SK-N-SH (cell line): ENCODE data around the gene DLG2. TPM values are rescaled to one million over a fixed set of nuclear protein-coding genes. Genes with fewer than 3 reads are reported as not detected.

Experiments
- CTCF ChIA-PET: fragments of 300-600, 350-600 bp; formaldehyde crosslinking; extraction: SDS; loops from one replicate; lab custom pipeline; 2021; lab: Yijun Ruan, JAX
- POLR2A ChIA-PET: fragments of 350-600 bp; sonication (Branson Sonifier 250); formaldehyde crosslinking; extraction: SDS; loops from one replicate; lab custom pipeline; 2020; ENCODE audit warnings: antibody characterized with exemption, inconsistent platforms; lab: Yijun Ruan, JAX
- DNase-seq: peaks from one replicate; pipeline ENCODE4 v3.0.0; 2012
- H2AFZ ChIP-seq: fragments of 200-600 bp; sonication (generic); 2 replicates; pipeline ENCODE4 v1.8.1; 2016; ENCODE audit warnings: antibody characterized with exemption, mild to moderate bottlenecking, low read depth
- H3F3A ChIP-seq: fragments of 200-600 bp; sonication (generic); replicated peaks from 2 replicates; pipeline ENCODE3; 2016; ENCODE audit warnings: antibody characterized with exemption, mild to moderate bottlenecking; ENCODE audit not compliant: insufficient read depth
- H3K27ac ChIP-seq, 2 experiments: fragments of 200-500 bp in 1 of 2; fragments of 200-600 bp in 1 of 2; sonication (Bioruptor generic) in 1 of 2; sonication (generic), shearing (Covaris generic) in 1 of 2; 2 replicates each; pipeline versions ENCODE4 v1.5.1 to v1.6.1; 2014 to 2016; ENCODE audit warnings: low read depth in 2 of 2, inconsistent platforms in 1 of 2, low read length in 1 of 2, mild to moderate bottlenecking in 1 of 2, mixed read lengths in 1 of 2
- H3K27me3 ChIP-seq: fragments of 200-600 bp; sonication (generic), shearing (Covaris generic); 2 replicates; pipeline ENCODE4 v1.6.1; 2016; ENCODE audit warnings: mixed run types; ENCODE audit not compliant: insufficient read depth
- H3K36me3 ChIP-seq, 2 experiments: fragments of 200-500 bp in 1 of 2; fragments of 200-600 bp in 1 of 2; sonication (Bioruptor generic) in 1 of 2; sonication (generic) in 1 of 2; replicated peaks in 1 of 2; 2 replicates each; pipeline versions ENCODE3 to v1.5.1; 2014 to 2016; ENCODE audit warnings: low read length in 1 of 2, mild to moderate bottlenecking in 1 of 2; ENCODE audit not compliant: insufficient read depth in 2 of 2, control insufficient read depth in 1 of 2
- H3K4me1 ChIP-seq, 2 experiments: fragments of 200-500 bp in 1 of 2; fragments of 200-600 bp in 1 of 2; sonication (Bioruptor generic) in 1 of 2; sonication (generic), shearing (Covaris generic) in 1 of 2; 2 replicates each; pipeline versions ENCODE4 v1.5.1 to v1.6.1; 2014 to 2016; ENCODE audit warnings: low read depth in 1 of 2, low read length in 1 of 2, mixed run types in 1 of 2; ENCODE audit not compliant: insufficient read depth in 2 of 2, control insufficient read depth in 1 of 2
- H3K4me2 ChIP-seq: fragments of 200-600 bp; sonication (generic), shearing (Covaris generic); 2 replicates; pipeline ENCODE4 v1.6.1; 2017; ENCODE audit warnings: mixed run types
- H3K4me3 ChIP-seq, 2 experiments: fragments of 200-500 bp in 1 of 2; fragments of 200-600 bp in 1 of 2; sonication (Bioruptor generic) in 1 of 2; sonication (generic), shearing (Covaris generic) in 1 of 2; 2 replicates each; pipeline versions ENCODE4 v1.5.1 to v1.8.1; 2014 to 2016; ENCODE audit warnings: low read depth in 2 of 2, inconsistent platforms in 1 of 2, low read length in 1 of 2, mild to moderate bottlenecking in 1 of 2, mixed read lengths in 1 of 2, moderate library complexity in 1 of 2
- H3K79me2 ChIP-seq: fragments of 200-600 bp; sonication (generic); 2 replicates; pipeline ENCODE4 v1.8.1; 2017; ENCODE audit warnings: mild to moderate bottlenecking; ENCODE audit not compliant: insufficient read depth
- H3K9ac ChIP-seq: fragments of 200-600 bp; sonication (generic); 2 replicates; pipeline ENCODE4 v1.6.1; 2017; ENCODE audit warnings: mixed run types
- H3K9me2 ChIP-seq: fragments of 200-600 bp; sonication (generic); 2 replicates; pipeline ENCODE4 v1.6.1; 2017; ENCODE audit warnings: mixed run types
- H3K9me3 ChIP-seq: fragments of 200-600 bp; sonication (generic); 2 replicates; pipeline ENCODE4 v1.6.1; 2017; ENCODE audit warnings: mixed run types, mild to moderate bottlenecking, moderate library complexity
- H4K20me1 ChIP-seq: fragments of 200-600 bp; sonication (generic); 2 replicates; pipeline ENCODE4 v1.6.1; 2017; ENCODE audit warnings: mild to moderate bottlenecking, mixed run types; ENCODE audit not compliant: insufficient read depth
- CHD2 ChIP-seq: fragments of 150-350 bp; IDR thresholded peaks from 2 replicates; pipeline ENCODE4 v1.6.1; 2018; ENCODE audit warnings: low read length; ENCODE audit not compliant: partially characterized antibody
- ELF1 ChIP-seq: IDR thresholded peaks from 2 replicates; pipeline ENCODE4 v1.4.0; 2012
- EP300 ChIP-seq, 2 experiments: IDR thresholded peaks; 2 replicates each; pipeline versions ENCODE4 v1.4.0 to v1.6.1; 2012; ENCODE audit warnings: borderline replicate concordance in 1 of 2, low read depth in 1 of 2, low read length in 1 of 2
- EZH2phosphoT487 ChIP-seq: fragments of 200-600 bp; sonication (generic); IDR thresholded peaks from 2 replicates; pipeline ENCODE4 v1.6.1; 2017; ENCODE audit warnings: low read depth, mixed run types, mild to moderate bottlenecking, antibody characterized with exemption, moderate library complexity, borderline replicate concordance
- FOSL2 ChIP-seq: IDR thresholded peaks from 2 replicates; pipeline ENCODE4 v1.4.0; 2012; ENCODE audit warnings: low read depth, mild to moderate bottlenecking, moderate library complexity, borderline replicate concordance
- MEF2A ChIP-seq: IDR thresholded peaks from 2 replicates; pipeline ENCODE4 v1.4.0; 2012; ENCODE audit warnings: low read depth, borderline replicate concordance
- NRF1 ChIP-seq: IDR thresholded peaks from 2 replicates; pipeline ENCODE4 v1.6.1; 2012; ENCODE audit warnings: low read depth, mild to moderate bottlenecking, low read length
- RAD21 ChIP-seq: IDR thresholded peaks from 2 replicates; pipeline ENCODE4 v1.6.1; 2012; ENCODE audit warnings: mild to moderate bottlenecking, low read length
- RCOR1 ChIP-seq: fragments of 150-350 bp; IDR thresholded peaks from 2 replicates; pipeline ENCODE4 v1.6.1; 2017; ENCODE audit warnings: antibody characterized with exemption, low read length
- REST ChIP-seq: IDR thresholded peaks from 2 replicates; pipeline ENCODE4 v1.6.1; 2012; ENCODE audit warnings: mild to moderate bottlenecking, low read depth, low read length, moderate library complexity
- RXRA ChIP-seq: IDR thresholded peaks from 2 replicates; pipeline ENCODE4 v1.4.0; 2012; ENCODE audit warnings: low read depth, mild to moderate bottlenecking, borderline replicate concordance
- SIN3A ChIP-seq: IDR thresholded peaks from 2 replicates; pipeline ENCODE4 v1.6.1; 2012; ENCODE audit warnings: low read depth, mild to moderate bottlenecking, low read length, moderate library complexity, borderline replicate concordance
- TAF1 ChIP-seq: IDR thresholded peaks from 2 replicates; pipeline ENCODE4 v1.6.1; 2012; ENCODE audit warnings: low read depth, mild to moderate bottlenecking, low read length, moderate library complexity, borderline replicate concordance
- TEAD4 ChIP-seq: IDR thresholded peaks from 2 replicates; pipeline ENCODE4 v1.4.0; 2012; ENCODE audit warnings: mild to moderate bottlenecking, borderline replicate concordance; ENCODE audit not compliant: insufficient read depth
- USF1 ChIP-seq: IDR thresholded peaks from 2 replicates; pipeline ENCODE4 v1.4.0; 2012; ENCODE audit warnings: low read depth, borderline replicate concordance
- USF2 ChIP-seq: fragments of 150-350 bp; IDR thresholded peaks from 2 replicates; pipeline ENCODE4 v1.6.1; 2017; ENCODE audit warnings: antibody characterized with exemption, low read length, low read depth, borderline replicate concordance
- YY1 ChIP-seq: IDR thresholded peaks from 2 replicates; pipeline ENCODE4 v1.4.0; 2012; ENCODE audit warnings: low read depth, mild to moderate bottlenecking
- WGBS: methylation state at CpG from one replicate; pipeline ENCODE4 v1.1.6; 2017; ENCODE audit warnings: low lambda C conversion rate; 5-methylcytosine and 5-hydroxymethylcytosine counted together
- polyA plus RNA-seq, 3 experiments: library from polyadenylated mRNA; depleted of rRNA; stranded (reverse); fragments of >200 nt; gene quantifications; 2 replicates each; pipeline ENCODE4 v1.2.3, GENCODE V29; 2012
- TF ChIP-seq, protein P1 (sequence below): IDR thresholded peaks from 2 replicates; pipeline ENCODE4; 2012
- TF ChIP-seq, protein P2 (sequence below): IDR thresholded peaks from 2 replicates; pipeline ENCODE4 v1.4.0; 2012; ENCODE audit warnings: low read depth, borderline replicate concordance

DLG2 gene
- polyA plus RNA-seq, 1 of the 3 experiments (the other 2 are of a cell fraction) = 0.21 TPM

DNA sequence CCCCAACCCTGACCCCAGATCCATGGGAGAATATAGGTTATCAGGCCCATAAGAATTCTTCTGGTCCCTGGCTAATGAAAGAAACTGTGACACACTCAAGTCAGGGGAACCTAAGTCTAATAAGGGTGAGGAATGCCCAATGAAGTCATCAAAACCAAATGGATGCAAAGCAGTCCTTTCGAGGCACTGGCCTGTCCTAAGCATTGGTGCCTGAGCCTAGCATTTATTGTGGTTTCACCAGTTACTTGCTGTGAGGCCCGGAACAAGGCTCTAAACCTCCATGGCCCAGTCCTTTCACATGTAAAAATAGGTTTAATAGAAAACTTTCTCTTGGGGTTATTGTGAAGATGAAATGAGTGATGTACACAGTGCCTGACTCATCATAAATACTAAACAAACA lies 712.6 kb downstream of the DLG2 start:
- no peaks in the 10 kb centered on the region for H3K79me2 ChIP-seq
- TF ChIP-seq, protein P1, sequence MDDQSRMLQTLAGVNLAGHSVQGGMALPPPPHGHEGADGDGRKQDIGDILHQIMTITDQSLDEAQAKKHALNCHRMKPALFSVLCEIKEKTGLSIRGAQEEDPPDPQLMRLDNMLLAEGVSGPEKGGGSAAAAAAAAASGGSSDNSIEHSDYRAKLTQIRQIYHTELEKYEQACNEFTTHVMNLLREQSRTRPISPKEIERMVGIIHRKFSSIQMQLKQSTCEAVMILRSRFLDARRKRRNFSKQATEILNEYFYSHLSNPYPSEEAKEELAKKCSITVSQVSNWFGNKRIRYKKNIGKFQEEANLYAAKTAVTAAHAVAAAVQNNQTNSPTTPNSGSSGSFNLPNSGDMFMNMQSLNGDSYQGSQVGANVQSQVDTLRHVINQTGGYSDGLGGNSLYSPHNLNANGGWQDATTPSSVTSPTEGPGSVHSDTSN = no peak
- TF ChIP-seq, protein P2, sequence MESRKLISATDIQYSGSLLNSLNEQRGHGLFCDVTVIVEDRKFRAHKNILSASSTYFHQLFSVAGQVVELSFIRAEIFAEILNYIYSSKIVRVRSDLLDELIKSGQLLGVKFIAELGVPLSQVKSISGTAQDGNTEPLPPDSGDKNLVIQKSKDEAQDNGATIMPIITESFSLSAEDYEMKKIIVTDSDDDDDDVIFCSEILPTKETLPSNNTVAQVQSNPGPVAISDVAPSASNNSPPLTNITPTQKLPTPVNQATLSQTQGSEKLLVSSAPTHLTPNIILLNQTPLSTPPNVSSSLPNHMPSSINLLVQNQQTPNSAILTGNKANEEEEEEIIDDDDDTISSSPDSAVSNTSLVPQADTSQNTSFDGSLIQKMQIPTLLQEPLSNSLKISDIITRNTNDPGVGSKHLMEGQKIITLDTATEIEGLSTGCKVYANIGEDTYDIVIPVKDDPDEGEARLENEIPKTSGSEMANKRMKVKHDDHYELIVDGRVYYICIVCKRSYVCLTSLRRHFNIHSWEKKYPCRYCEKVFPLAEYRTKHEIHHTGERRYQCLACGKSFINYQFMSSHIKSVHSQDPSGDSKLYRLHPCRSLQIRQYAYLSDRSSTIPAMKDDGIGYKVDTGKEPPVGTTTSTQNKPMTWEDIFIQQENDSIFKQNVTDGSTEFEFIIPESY = no peak
- TF ChIP-seq TEAD4 (no peak), EZH2phosphoT487 (no peak), MEF2A (no peak), USF1 (no peak), TAF1 (no peak), RAD21 (no peak), YY1 (no peak), FOSL2 (no peak), SIN3A (no peak), EP300 (IDR thresholded peaks at IDR 0.05; ENCODE audit: borderline replicate concordance in 1 of 2, low read depth in 1 of 2, low read length in 1 of 2) (no peak), NRF1 (no peak)
- TF ChIP-seq, all 33 proteins: peak for 0
- WGBS = 3% methylated on average over 2 of the region's 2 CpGs
- Histone ChIP-seq H2AFZ (no peak overlapping the region), H3K4me3 (no peak overlapping the region), H3K9me2 (no peaks in the 10 kb centered on the region), H3K4me2 (no peak overlapping the region), H3K27ac (no peak overlapping the region), H3K9ac (no peak overlapping the region), H3F3A (no peaks in the 10 kb centered on the region), H3K36me3 (no peaks in the 10 kb centered on the region), H3K27me3 (no peaks in the 10 kb centered on the region), H3K4me1 (no peaks in the 10 kb centered on the region), H4K20me1 (no peaks in the 10 kb centered on the region), H3K9me3 (no peaks in the 10 kb centered on the region)
- DNase-seq = no peak
- CTCF ChIA-PET = no interaction called here
- POLR2A ChIA-PET = no interaction called here

DNA sequence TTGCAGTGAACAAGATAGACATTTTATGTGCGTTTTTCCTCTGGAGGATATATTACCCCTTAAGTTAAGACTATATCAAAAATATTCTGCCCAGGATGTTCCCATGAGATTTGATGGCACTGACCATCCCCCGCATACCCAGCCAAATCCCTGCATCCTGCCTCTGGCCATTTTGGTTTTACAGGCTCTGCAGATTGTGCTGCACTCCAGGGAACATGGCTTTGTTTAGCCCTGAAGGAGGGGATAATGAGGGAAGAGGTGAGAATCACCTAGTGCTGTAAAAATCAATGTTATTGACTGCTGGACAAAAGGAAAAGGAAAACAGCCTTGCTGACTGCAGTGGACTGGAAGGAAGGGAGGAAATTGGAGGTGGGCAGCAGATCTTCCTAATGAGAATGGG lies 717.4 kb downstream of the DLG2 start:
- H3K9me3 ChIP-seq = no peaks in the 10 kb centered on the region
- ChIA-PET POLR2A (no interaction called here), CTCF (no interaction called here)
- H3K9ac ChIP-seq = no peak overlapping the region
- H3K4me2 ChIP-seq = no peak overlapping the region
- H2AFZ ChIP-seq = no peak overlapping the region
- H3K79me2 ChIP-seq = no peaks in the 10 kb centered on the region
- WGBS = 0% methylated on average over 2 of the region's 2 CpGs
- H4K20me1 ChIP-seq = no peaks in the 10 kb centered on the region
- no peak overlapping the region for H3K4me3 ChIP-seq
- H3K27me3 ChIP-seq = no peaks in the 10 kb centered on the region
- no peaks in the 10 kb centered on the region; a peak in 1 of 4 replicates for H3K4me1 ChIP-seq
- H3K27ac ChIP-seq = no peak overlapping the region
- DNase-seq = no peak
- H3K36me3 ChIP-seq = no peaks in the 10 kb centered on the region
- no peaks in the 10 kb centered on the region for H3F3A ChIP-seq
- H3K9me2 ChIP-seq = no peaks in the 10 kb centered on the region
- TF ChIP-seq USF1 (no peak), RXRA (no peak), USF2 (no peak), ELF1 (no peak), REST (no peak), RCOR1 (no peak), CHD2 (no peak), MEF2A (no peak)
